GM18873 (cell line): ENCODE results near the gene SYDE2.
"Not testable (repeated sequence)": the region's sequence is repeated elsewhere in the genome, so short reads cannot be mapped to it uniquely, and the experiment has no call there.

Experiments used
- ATAC-seq: cut with Tn5 transposase; IDR thresholded peaks from one replicate; pipeline ENCODE4 v1.9.1; 2021; ENCODE audit warnings: mild to moderate bottlenecking, moderate library complexity, moderate number of reproducible peaks; ENCODE audit not compliant: unreplicated experiment, low FRiP score

Gene SYDE2

GRCh38 chr1:85200463-85201339, at the start of gene SYDE2:
Gene SYDE2 (minus strand): TSS chr1:85201016. CDS start chr1:85200996, 20 bp downstream.
- ATAC-seq, result peak; percentile 71

- ATAC-seq, result not testable (repeated sequence)
Observed at GRCh38 chr1:85249042-85249441, 48.2 kb upstream of the SYDE2 start.

- no peak for ATAC-seq
Observed at GRCh38 chr1:85245891-85246290, 45.1 kb upstream of the SYDE2 start.

GRCh38 chr1:85245456-85245855, 44.6 kb upstream of the SYDE2 start:
- no peak for ATAC-seq

- ATAC-seq, result no peak
Observed at GRCh38 chr1:85244271-85245061, 43.6 kb upstream of the SYDE2 start.

- ATAC-seq, result no peak
Observed at GRCh38 chr1:85243372-85243771, 42.6 kb upstream of the SYDE2 start.

GRCh38 chr1:85240643-85241042, 39.8 kb upstream of the SYDE2 start:
- ATAC-seq, result no peak

- ATAC-seq, result no peak
Observed at GRCh38 chr1:85240174-85240601, 39.4 kb upstream of the SYDE2 start.

GRCh38 chr1:85237613-85238012, 36.8 kb upstream of the SYDE2 start:
- ATAC-seq, result no peak

- ATAC-seq, result no peak
Observed at GRCh38 chr1:85230305-85230977, 29.6 kb upstream of the SYDE2 start.

GRCh38 chr1:85229574-85230097, 28.8 kb upstream of the SYDE2 start:
- no peak for ATAC-seq

GRCh38 chr1:85228972-85229371, 28.2 kb upstream of the SYDE2 start:
- no peak for ATAC-seq

- ATAC-seq, result no peak
Observed at GRCh38 chr1:85225624-85226380, 25.0 kb upstream of the SYDE2 start.

GRCh38 chr1:85224734-85225623, 24.2 kb upstream of the SYDE2 start:
- no peak for ATAC-seq

- ATAC-seq, result no peak
Observed at GRCh38 chr1:85224295-85224694, 23.5 kb upstream of the SYDE2 start.

GRCh38 chr1:85223334-85223733, 22.5 kb upstream of the SYDE2 start:
- ATAC-seq, result no peak

GRCh38 chr1:85220756-85221201, 20.0 kb upstream of the SYDE2 start:
- no peak for ATAC-seq

GRCh38 chr1:85219853-85220610, 19.2 kb upstream of the SYDE2 start:
- ATAC-seq, result no peak
